Adipose tissue (tissue), 3 donors: ENCODE results near the gene BUB1. TPM values are rescaled to one million over a fixed set of nuclear protein-coding genes. Genes with fewer than 3 reads are reported as not detected.
"Not testable (repeated sequence)": the region's sequence is repeated elsewhere in the genome, so short reads cannot be mapped to it uniquely, and the experiment has no call there.

Experiments used
- H3K27ac ChIP-seq: one replicate; pipeline ENCODE4 v1.5.1; 2013; ENCODE audit warnings: low read depth, low read length
- WGBS, 3 donors: extraction: QIAGEN DNeasy Blood & Tissue Kit; methylation state at CpG; one replicate each; pipeline ENCODE4 v1.1.7; 2013; 5-methylcytosine and 5-hydroxymethylcytosine counted together
- polyA plus RNA-seq, 3 donors: library from polyadenylated mRNA; stranded (reverse); fragments of 200-250 nt; gene quantifications; one replicate each; pipeline ENCODE4 v1.2.3, GENCODE V29; 2013
- donor health status: healthy with polysubstance abuse.
- donor health status: Bipolar disorder and iron deficiency.
- donor health status: healthy.

Gene BUB1
- polyA plus RNA-seq, 3 donors = 0.12 to 0.26 (median 0.22) TPM

- WGBS, 3 donors = 96 to 100% (median 100%) methylated on average over 1 of the region's 1 CpG
- not testable (repeated sequence) for H3K27ac ChIP-seq
Measured at GRCh38 chr2:110627348-110627747, 50.5 kb downstream of the BUB1 start.

- 63 to 81% (median 79%) methylated on average over 1 of the region's 9 CpGs for WGBS, 3 donors
- not testable (repeated sequence) for H3K27ac ChIP-seq
Measured at GRCh38 chr2:110619326-110619939, 58.4 kb downstream of the BUB1 start.

- WGBS, 3 donors = no CpG with 5 or more reads among the region's 1 CpG
- not testable (repeated sequence) for H3K27ac ChIP-seq
Measured at GRCh38 chr2:110613927-110614326, 63.9 kb downstream of the BUB1 start.

GRCh38 chr2:110610613-110611250 is 67.1 kb downstream of the BUB1 start:
- WGBS, 3 donors = 0% methylated on average over 20 to 52 of the region's 94 CpGs; no CpG with 5 or more reads in 1 of the 3 donors
- H3K27ac ChIP-seq = not testable (repeated sequence)

GRCh38 chr2:110609843-110610612 is 67.8 kb downstream of the BUB1 start:
- 0 to 5% (median 4%) methylated on average over 5 to 17 of the region's 45 CpGs for WGBS, 3 donors
- not testable (repeated sequence) for H3K27ac ChIP-seq

GRCh38 chr2:110608788-110609502 is 68.9 kb downstream of the BUB1 start:
- H3K27ac ChIP-seq = not testable (repeated sequence)
- no CpG with 5 or more reads among the region's 8 CpGs for WGBS, 3 donors

GRCh38 chr2:110605057-110605456 is 72.8 kb downstream of the BUB1 start:
- 57 to 88% (median 84%) methylated on average over 6 to 8 of the region's 12 CpGs for WGBS, 3 donors
- H3K27ac ChIP-seq = not testable (repeated sequence)

GRCh38 chr2:110603917-110604591 is 73.8 kb downstream of the BUB1 start:
- WGBS, 3 donors = no CpG with 5 or more reads among the region's 8 CpGs
- not testable (repeated sequence) for H3K27ac ChIP-seq

- WGBS, 3 donors = 89 to 96% (median 93%) methylated on average over 5 of the region's 9 CpGs
- H3K27ac ChIP-seq = not testable (repeated sequence)
Measured at GRCh38 chr2:110602139-110602538, 75.7 kb downstream of the BUB1 start.

GRCh38 chr2:110591973-110592372 is 85.9 kb downstream of the BUB1 start:
- not testable (repeated sequence) for H3K27ac ChIP-seq
- no CpG with 5 or more reads among the region's 2 CpGs for WGBS, 3 donors

GRCh38 chr2:110589677-110590330 is 88.1 kb downstream of the BUB1 start:
- H3K27ac ChIP-seq = not testable (repeated sequence)
- WGBS, 3 donors = no CpG with 5 or more reads among the region's 15 CpGs

- no CpG with 5 or more reads among the region's 1 CpG for WGBS, 3 donors
- not testable (repeated sequence) for H3K27ac ChIP-seq
Measured at GRCh38 chr2:110588520-110588919, 89.3 kb downstream of the BUB1 start.

Other genes starting within 250 kb of the BUB1 start
- 1 to 10 TPM; 1.6 to 5.8 (median 2.9) TPM for gene LIMS4, start 205.2 kb downstream of the BUB1 start, polyA plus RNA-seq
- 10 to 100 TPM in 2 of 3 donors, 1 to 10 TPM in 1; 4.2 to 16.6 (median 10.1) TPM for gene RGPD6, start 100.8 kb downstream of the BUB1 start, polyA plus RNA-seq
- gene ACOXL, start 54.5 kb upstream of the BUB1 start, polyA plus RNA-seq = under 1 TPM in 1 of 3 donors, not detected in 2; 0.10 TPM